Activated CD4-positive, alpha-beta T cell treated with anti-CD3 and anti-CD28 coated beads, Interleukin-2, Interleukin-4, amounts not matched to agents 100 ng/mL and 50 ng/mL, durations not matched to agents 16 hours and 8 hours (primary cell): ENCODE results near the gene RNLS.

Experiments
- DNase-seq: peaks from one replicate; pipeline ENCODE4 v3.0.0-alpha.2; 2020; ENCODE audit warnings: low spot score

RNLS gene

GRCh38 chr10:88477343-88478085 lies 105.6 kb downstream of the RNLS start:
- no peak for DNase-seq

GRCh38 chr10:88474884-88475844 lies 108.0 kb downstream of the RNLS start:
- DNase-seq, result no peak

GRCh38 chr10:88473989-88474883 lies 108.9 kb downstream of the RNLS start:
- DNase-seq, result no peak

- no peak for DNase-seq
These were observed 110.6 kb downstream of the RNLS start for GRCh38 chr10:88472540-88472939.

GRCh38 chr10:88471899-88472298 lies 111.2 kb downstream of the RNLS start:
- no peak for DNase-seq

- no peak for DNase-seq
These were observed 115.2 kb downstream of the RNLS start for GRCh38 chr10:88467835-88468485.

- no peak for DNase-seq
These were observed 116.3 kb downstream of the RNLS start for GRCh38 chr10:88466786-88467185.

- DNase-seq, result no peak
These were observed 117.4 kb downstream of the RNLS start for GRCh38 chr10:88465765-88466164.

- DNase-seq, result no peak
These were observed 119.3 kb downstream of the RNLS start for GRCh38 chr10:88463811-88464210.

- DNase-seq, result no peak
These were observed 121.7 kb downstream of the RNLS start for GRCh38 chr10:88461426-88461825.

- no peak for DNase-seq
These were observed 123.6 kb downstream of the RNLS start for GRCh38 chr10:88459530-88459929.

- no peak for DNase-seq
These were observed 124.9 kb downstream of the RNLS start for GRCh38 chr10:88458209-88458608.

GRCh38 chr10:88457660-88458059 lies 125.5 kb downstream of the RNLS start:
- DNase-seq, result no peak

GRCh38 chr10:88456730-88457129 lies 126.4 kb downstream of the RNLS start:
- peak; percentile 32 for DNase-seq

GRCh38 chr10:88455831-88456230 lies 127.3 kb downstream of the RNLS start:
- DNase-seq, result no peak

GRCh38 chr10:88450201-88450600 lies 132.9 kb downstream of the RNLS start:
- DNase-seq, result no peak

GRCh38 chr10:88442716-88443115 lies 140.4 kb downstream of the RNLS start:
- no peak for DNase-seq

- DNase-seq, result no peak
These were observed 142.6 kb downstream of the RNLS start for GRCh38 chr10:88440541-88440940.

- DNase-seq, result no peak
These were observed 143.2 kb downstream of the RNLS start for GRCh38 chr10:88439932-88440331.

GRCh38 chr10:88437411-88437810 lies 145.7 kb downstream of the RNLS start:
- no peak for DNase-seq

GRCh38 chr10:88433565-88434186 lies 149.4 kb downstream of the RNLS start:
- no peak for DNase-seq
